ENCODE data around the gene PARM1.

DNA sequence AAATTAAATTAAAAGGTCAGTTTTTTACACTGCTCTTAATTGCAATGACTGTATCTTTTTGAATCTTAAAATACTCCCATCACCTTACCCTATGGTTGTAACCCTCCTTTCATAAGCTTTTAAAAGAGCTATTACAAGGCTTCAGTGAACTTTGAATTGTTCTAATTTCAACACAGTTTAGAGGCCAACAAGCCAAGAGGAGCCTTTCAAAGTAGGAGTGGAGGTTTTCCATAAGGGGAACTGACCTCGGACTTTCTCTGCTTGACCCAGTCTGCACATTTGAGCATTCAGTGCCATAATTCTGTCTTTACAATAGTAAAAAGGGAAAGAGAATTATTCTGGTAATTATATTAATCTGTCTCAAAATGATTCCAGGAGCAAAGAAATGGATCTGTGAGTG lies 98.9 kb downstream of the PARM1 start:
- TF ChIP-seq POLR2AphosphoS5 (IDR thresholded peaks at IDR 0.05; ENCODE audit: low read depth, low read length) (no peak), RAD21 (IDR thresholded peaks at IDR 0.05; ENCODE audit: low read length) (no peak), RCOR1 (IDR thresholded peaks at IDR 0.05; ENCODE audit: low read length) (no peak), NFIC (IDR thresholded peaks at IDR 0.05; ENCODE audit: borderline replicate concordance) (no peak)
- TF ChIP-seq, protein P1, sequence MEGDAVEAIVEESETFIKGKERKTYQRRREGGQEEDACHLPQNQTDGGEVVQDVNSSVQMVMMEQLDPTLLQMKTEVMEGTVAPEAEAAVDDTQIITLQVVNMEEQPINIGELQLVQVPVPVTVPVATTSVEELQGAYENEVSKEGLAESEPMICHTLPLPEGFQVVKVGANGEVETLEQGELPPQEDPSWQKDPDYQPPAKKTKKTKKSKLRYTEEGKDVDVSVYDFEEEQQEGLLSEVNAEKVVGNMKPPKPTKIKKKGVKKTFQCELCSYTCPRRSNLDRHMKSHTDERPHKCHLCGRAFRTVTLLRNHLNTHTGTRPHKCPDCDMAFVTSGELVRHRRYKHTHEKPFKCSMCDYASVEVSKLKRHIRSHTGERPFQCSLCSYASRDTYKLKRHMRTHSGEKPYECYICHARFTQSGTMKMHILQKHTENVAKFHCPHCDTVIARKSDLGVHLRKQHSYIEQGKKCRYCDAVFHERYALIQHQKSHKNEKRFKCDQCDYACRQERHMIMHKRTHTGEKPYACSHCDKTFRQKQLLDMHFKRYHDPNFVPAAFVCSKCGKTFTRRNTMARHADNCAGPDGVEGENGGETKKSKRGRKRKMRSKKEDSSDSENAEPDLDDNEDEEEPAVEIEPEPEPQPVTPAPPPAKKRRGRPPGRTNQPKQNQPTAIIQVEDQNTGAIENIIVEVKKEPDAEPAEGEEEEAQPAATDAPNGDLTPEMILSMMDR (IDR thresholded peaks at IDR 0.05), result no peak
